ENCODE results near the gene ACTR10. TPM values are rescaled to one million over a fixed set of nuclear protein-coding genes. Genes with fewer than 3 reads are reported as not detected.

The ACTR10 gene
- total and polyA plus RNA-seq, 2 donors (not counting 1 experiment from before 2014, with no cell fraction given) = 50.7 to 121 TPM

DNA sequence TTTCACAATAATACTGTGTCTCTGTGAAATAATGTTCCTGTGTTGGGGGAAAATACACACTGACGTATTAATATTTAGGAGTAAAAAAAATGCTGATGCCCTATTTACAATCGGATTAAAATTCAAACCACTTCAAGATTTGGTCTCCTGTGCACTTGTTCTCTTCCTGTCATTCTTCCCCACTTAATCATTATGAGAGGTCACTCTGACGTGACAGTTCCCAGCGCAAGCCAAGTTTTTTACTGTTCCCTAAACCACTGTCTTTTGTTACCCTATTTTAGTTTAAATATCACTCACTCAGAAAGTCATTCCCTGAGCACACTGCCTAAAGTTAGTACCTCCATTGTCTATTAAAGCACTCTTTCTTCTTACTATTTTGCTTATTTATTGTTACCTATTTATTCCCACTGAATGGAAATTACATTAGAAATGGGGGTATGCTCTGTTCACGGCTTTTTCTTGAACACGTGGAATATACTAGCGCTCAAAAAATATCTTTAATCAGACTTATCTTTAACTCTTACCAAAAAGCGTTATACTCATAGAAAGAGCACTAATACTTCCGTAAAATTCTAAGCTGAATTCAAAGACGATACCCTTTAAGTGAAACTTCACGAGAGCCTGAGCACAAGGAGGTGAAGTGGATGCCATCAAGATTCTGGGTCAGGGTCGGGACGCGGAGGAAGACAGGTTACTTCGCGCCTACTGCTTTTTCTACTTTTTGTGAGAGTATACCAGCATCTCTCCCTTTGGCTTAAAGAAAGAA lies 44.0 kb downstream of the ACTR10 start:
- TF ChIP-seq EZH2 (IDR thresholded peaks at IDR 0.05; ENCODE audit: low read length, missing control alignments) = no peak
- TF ChIP-seq, protein P1, sequence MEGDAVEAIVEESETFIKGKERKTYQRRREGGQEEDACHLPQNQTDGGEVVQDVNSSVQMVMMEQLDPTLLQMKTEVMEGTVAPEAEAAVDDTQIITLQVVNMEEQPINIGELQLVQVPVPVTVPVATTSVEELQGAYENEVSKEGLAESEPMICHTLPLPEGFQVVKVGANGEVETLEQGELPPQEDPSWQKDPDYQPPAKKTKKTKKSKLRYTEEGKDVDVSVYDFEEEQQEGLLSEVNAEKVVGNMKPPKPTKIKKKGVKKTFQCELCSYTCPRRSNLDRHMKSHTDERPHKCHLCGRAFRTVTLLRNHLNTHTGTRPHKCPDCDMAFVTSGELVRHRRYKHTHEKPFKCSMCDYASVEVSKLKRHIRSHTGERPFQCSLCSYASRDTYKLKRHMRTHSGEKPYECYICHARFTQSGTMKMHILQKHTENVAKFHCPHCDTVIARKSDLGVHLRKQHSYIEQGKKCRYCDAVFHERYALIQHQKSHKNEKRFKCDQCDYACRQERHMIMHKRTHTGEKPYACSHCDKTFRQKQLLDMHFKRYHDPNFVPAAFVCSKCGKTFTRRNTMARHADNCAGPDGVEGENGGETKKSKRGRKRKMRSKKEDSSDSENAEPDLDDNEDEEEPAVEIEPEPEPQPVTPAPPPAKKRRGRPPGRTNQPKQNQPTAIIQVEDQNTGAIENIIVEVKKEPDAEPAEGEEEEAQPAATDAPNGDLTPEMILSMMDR (conservative IDR thresholded peaks at IDR 0.05 in 1 of 2, IDR thresholded peaks at IDR 0.05 in 1 of 2; ENCODE audit: low read depth in 1 of 2, low read length in 2 of 2) = no peak
- peak overlapping the region; percentile 50 for H3K9ac ChIP-seq (ENCODE audit: insufficient read depth, low read length)
- H3K4me3 ChIP-seq (replicated peaks in 1 of 4; ENCODE audit: control extremely low read depth in 1 of 4, insufficient read depth in 1 of 4, low read depth in 3 of 4, low read length in 4 of 4) = peak overlapping the region; percentile 53 to 100 (median 90)
- H2AFZ ChIP-seq (ENCODE audit: low read length) = peak overlapping the region; percentile 58
- no peaks in the 10 kb centered on the region for H4K20me1 ChIP-seq (ENCODE audit: control insufficient read depth, extremely low read depth, insufficient read depth, low read length)
- no peaks in the 10 kb centered on the region for H3K27me3 ChIP-seq (ENCODE audit: control insufficient read depth, insufficient read depth, low read length)
- peaks cover 43% of the 10 kb centered on the region for H3K79me2 ChIP-seq (ENCODE audit: control insufficient read depth, insufficient read depth, low read length)
- H3K27ac ChIP-seq (ENCODE audit: insufficient read depth, low read length) = peak overlapping the region; percentile 52
- H3K4me1 ChIP-seq (ENCODE audit: control insufficient read depth, extremely low read depth, insufficient read depth, low read length) = no peaks in the 10 kb centered on the region
- H3K9me3 ChIP-seq (ENCODE audit: control insufficient read depth, insufficient read depth, low read depth, low read length) = no peaks in the 10 kb centered on the region
- H3K36me3 ChIP-seq (ENCODE audit: control insufficient read depth, insufficient read depth, low read length) = no peaks in the 10 kb centered on the region
- DNase-seq (ENCODE audit: low read depth in 2 of 2) = peak in 1 of 2 donors; percentile 24
- peak overlapping the region; percentile 74 for H3K4me2 ChIP-seq (ENCODE audit: extremely low read depth, insufficient read depth, low read length)

DNA sequence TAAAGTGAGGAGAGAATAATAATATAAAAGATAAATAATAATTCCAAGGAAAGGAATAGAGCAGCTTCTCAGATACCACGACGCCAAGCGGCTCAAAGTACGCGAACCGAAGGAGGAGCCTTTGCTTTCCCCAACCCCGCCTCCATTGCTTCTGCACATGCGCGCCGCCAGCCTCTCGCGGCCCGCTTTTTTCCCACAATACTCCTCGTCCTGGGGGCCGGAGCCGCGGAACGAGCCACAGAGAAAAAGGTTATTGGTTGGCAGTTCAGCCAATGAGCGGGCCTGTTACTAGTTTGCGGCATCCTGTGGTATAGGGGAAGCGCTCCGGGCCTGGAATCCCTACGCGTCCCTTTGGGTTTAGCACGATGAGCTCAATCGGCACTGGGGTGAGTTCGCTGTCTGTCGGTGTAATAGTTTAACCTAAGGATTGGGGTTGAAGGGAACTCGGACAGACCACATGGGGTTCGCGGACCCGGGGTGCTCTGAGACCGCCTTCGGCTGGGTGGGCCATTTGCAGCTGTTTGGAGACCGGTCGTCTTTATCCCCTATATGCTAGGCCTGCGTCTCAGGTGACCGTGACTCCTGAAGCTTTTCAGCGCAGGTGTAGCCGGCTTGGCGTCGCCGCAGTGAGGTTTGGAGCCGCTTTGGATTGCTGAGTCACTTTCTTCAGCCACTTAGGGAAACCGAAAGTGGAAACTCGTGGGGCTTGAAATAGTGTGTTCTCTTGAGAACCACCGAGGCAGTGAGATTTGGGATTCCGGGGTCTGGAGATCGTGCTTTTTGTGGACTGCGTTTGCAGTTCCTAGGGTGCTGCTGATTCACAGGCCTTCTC lies 44.8 kb downstream of the ACTR10 start, which contains the start of gene PSMA3:
TSS of gene PSMA3 (plus strand) at position 288 of the 832 bp plus-strand sequence. CDS start at position 366, 78 bp downstream.
- peak within 1 kb of the TSS; percentile 95 for H3K9ac ChIP-seq (ENCODE audit: insufficient read depth, low read length)
- no peaks in the 10 kb centered on the region for H3K9me3 ChIP-seq (ENCODE audit: control insufficient read depth, insufficient read depth, low read depth, low read length)
- TF ChIP-seq, protein P1 (conservative IDR thresholded peaks at IDR 0.05 in 1 of 2, IDR thresholded peaks at IDR 0.05 in 1 of 2; ENCODE audit: low read depth in 1 of 2, low read length in 2 of 2) = no peak
- TF ChIP-seq EZH2 (IDR thresholded peaks at IDR 0.05; ENCODE audit: low read length, missing control alignments) = no peak
- H3K4me1 ChIP-seq (ENCODE audit: control insufficient read depth, extremely low read depth, insufficient read depth, low read length) = no peaks in the 10 kb centered on the region
- H3K79me2 ChIP-seq (ENCODE audit: control insufficient read depth, insufficient read depth, low read length) = peaks cover 51% of the 10 kb centered on the region
- peak within 1 kb of the TSS; percentile 84 to 100 (median 98) for H3K4me3 ChIP-seq (replicated peaks in 1 of 4; ENCODE audit: control extremely low read depth in 1 of 4, insufficient read depth in 1 of 4, low read depth in 3 of 4, low read length in 4 of 4)
- no peaks in the 10 kb centered on the region for H3K36me3 ChIP-seq (ENCODE audit: control insufficient read depth, insufficient read depth, low read length)
- no peaks in the 10 kb centered on the region for H4K20me1 ChIP-seq (ENCODE audit: control insufficient read depth, extremely low read depth, insufficient read depth, low read length)
- peak within 1 kb of the TSS; percentile 90 for H3K4me2 ChIP-seq (ENCODE audit: extremely low read depth, insufficient read depth, low read length)
- no peaks in the 10 kb centered on the region for H3K27me3 ChIP-seq (ENCODE audit: control insufficient read depth, insufficient read depth, low read length)
- DNase-seq (ENCODE audit: low read depth in 2 of 2) = peak; percentile 96
- H3K27ac ChIP-seq (ENCODE audit: insufficient read depth, low read length) = peak within 1 kb of the TSS; percentile 97
- H2AFZ ChIP-seq (ENCODE audit: low read length) = peak within 1 kb of the TSS; percentile 81

DNA sequence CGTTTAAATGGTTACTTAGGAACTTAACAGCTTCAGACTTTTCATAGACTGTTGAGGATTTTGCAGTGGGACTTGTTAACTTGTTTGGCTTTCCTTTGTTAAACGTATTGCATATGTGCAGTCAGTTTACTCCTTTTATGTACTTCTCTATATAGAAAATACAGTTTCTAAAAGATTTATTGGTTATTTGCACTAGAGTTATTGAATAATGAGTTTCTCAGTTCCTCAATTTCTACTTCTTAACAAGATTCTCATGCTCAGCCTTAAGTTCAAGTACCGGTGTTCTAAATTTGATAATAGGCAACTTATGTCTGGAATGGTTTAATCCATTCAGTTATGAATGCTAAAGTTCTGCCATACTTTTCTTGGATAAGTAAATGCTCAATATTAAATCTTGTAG lies 45.6 kb downstream of the ACTR10 start:
- H4K20me1 ChIP-seq (ENCODE audit: control insufficient read depth, extremely low read depth, insufficient read depth, low read length) = no peaks in the 10 kb centered on the region
- peak overlapping the region; percentile 97 for H3K27ac ChIP-seq (ENCODE audit: insufficient read depth, low read length)
- no peak for TF ChIP-seq EZH2 (IDR thresholded peaks at IDR 0.05; ENCODE audit: low read length, missing control alignments)
- TF ChIP-seq, protein P1 (conservative IDR thresholded peaks at IDR 0.05 in 1 of 2, IDR thresholded peaks at IDR 0.05 in 1 of 2; ENCODE audit: low read depth in 1 of 2, low read length in 2 of 2) = no peak
- H3K4me3 ChIP-seq (replicated peaks in 1 of 4; ENCODE audit: control extremely low read depth in 1 of 4, insufficient read depth in 1 of 4, low read depth in 3 of 4, low read length in 4 of 4) = peak overlapping the region; percentile 84 to 100 (median 98)
- H3K4me1 ChIP-seq (ENCODE audit: control insufficient read depth, extremely low read depth, insufficient read depth, low read length) = no peaks in the 10 kb centered on the region
- peak overlapping the region; percentile 95 for H3K9ac ChIP-seq (ENCODE audit: insufficient read depth, low read length)
- H3K27me3 ChIP-seq (ENCODE audit: control insufficient read depth, insufficient read depth, low read length) = no peaks in the 10 kb centered on the region
- H2AFZ ChIP-seq (ENCODE audit: low read length) = no peak overlapping the region
- DNase-seq (ENCODE audit: low read depth in 2 of 2) = no peak
- no peaks in the 10 kb centered on the region for H3K36me3 ChIP-seq (ENCODE audit: control insufficient read depth, insufficient read depth, low read length)
- H3K79me2 ChIP-seq (ENCODE audit: control insufficient read depth, insufficient read depth, low read length) = peaks cover 56% of the 10 kb centered on the region
- peak overlapping the region; percentile 90 for H3K4me2 ChIP-seq (ENCODE audit: extremely low read depth, insufficient read depth, low read length)
- H3K9me3 ChIP-seq (ENCODE audit: control insufficient read depth, insufficient read depth, low read depth, low read length) = no peaks in the 10 kb centered on the region

All from fibroblast of lung (primary cell).